H1 (cell line): ENCODE measurements around the gene ZNF493. TPM values are rescaled to one million over a fixed set of nuclear protein-coding genes. Genes with fewer than 3 reads are reported as not detected.
A peak's percentile ranks its signal among the peaks of the same experiment; 100 is the strongest.

ENCODE experiments used
- CTCF ChIA-PET: fragments of 300-600 bp; sonication (Branson Sonifier 250); formaldehyde crosslinking; loops from one replicate; lab custom pipeline; 2021; ENCODE audit not compliant: partially characterized antibody; lab: Charles Lee
- POLR2A ChIA-PET: fragments of 300-600 bp; sonication (Branson Sonifier 250); formaldehyde crosslinking; loops from one replicate; lab custom pipeline; 2021; ENCODE audit warnings: inconsistent platforms; ENCODE audit not compliant: partially characterized antibody; lab: Charles Lee
- DNase-seq, 2 experiments: peaks; one replicate each; pipeline versions ENCODE4 v3.0.0 to v3.0.0-alpha.2; 2010 to 2022; ENCODE audit warnings: low spot score in 2 of 2, low read depth in 1 of 2, mixed read lengths in 1 of 2
- FAIRE-seq: peaks from 2 replicates; lab custom pipeline; 2011; peaks lifted over from hg19 to GRCh38; lab: Jason Lieb, UNC
- H2AFZ ChIP-seq: 2 replicates; pipeline ENCODE4 v1.8.1; 2012; ENCODE audit warnings: low read length, inconsistent platforms
- H2AK5ac ChIP-seq: 2 replicates; pipeline ENCODE4 v1.6.1; 2013; ENCODE audit warnings: low read depth, low read length
- H2BK120ac ChIP-seq: replicated peaks from 2 replicates; pipeline ENCODE3; 2013; ENCODE audit warnings: low read depth, low read length, inconsistent platforms
- H2BK12ac ChIP-seq: 2 replicates; pipeline ENCODE4 v1.6.1; 2013; ENCODE audit warnings: low read depth, low read length
- H2BK15ac ChIP-seq: 2 replicates; pipeline ENCODE4 v1.6.1; 2013; ENCODE audit warnings: low read length
- H2BK20ac ChIP-seq: 2 replicates; pipeline ENCODE4 v1.6.1; 2013; ENCODE audit warnings: low read length
- H2BK5ac ChIP-seq: 2 replicates; pipeline ENCODE4 v1.6.1; 2013; ENCODE audit warnings: low read depth, low read length
- H3K14ac ChIP-seq: 2 replicates; pipeline ENCODE4 v1.6.1; 2013; ENCODE audit warnings: inconsistent platforms; ENCODE audit not compliant: insufficient read length
- H3K18ac ChIP-seq: 2 replicates; pipeline ENCODE4 v1.6.1; 2013; ENCODE audit warnings: low read length; ENCODE audit errors: extremely low read depth
- H3K23ac ChIP-seq: 2 replicates; pipeline ENCODE4 v1.6.1; 2013; ENCODE audit warnings: inconsistent platforms; ENCODE audit not compliant: insufficient read length
- H3K23me2 ChIP-seq: 2 replicates; pipeline ENCODE4 v1.6.1; 2013; ENCODE audit warnings: low read depth, low read length
- H3K27ac ChIP-seq: 2 replicates; pipeline ENCODE4 v1.6.1; 2011; ENCODE audit warnings: low read depth, low read length, inconsistent platforms
- H3K27me3 ChIP-seq, 4 experiments: replicated peaks in 1 of 4; 1 replicate in 1 of 4; 2 replicates in 3 of 4; pipeline versions ENCODE4 v1.6.1 to v1.8.1; 2011 to 2013; ENCODE audit warnings: low read length in 3 of 4, mild to moderate bottlenecking in 3 of 4, inconsistent platforms in 2 of 4, mixed read lengths in 2 of 4, moderate library complexity in 1 of 4; ENCODE audit not compliant: control insufficient read depth in 3 of 4, insufficient read depth in 3 of 4; ENCODE audit errors: extremely low read depth in 1 of 4
- H3K36me3 ChIP-seq, 4 experiments: 2 replicates each; pipeline versions ENCODE4 v1.6.1 to v1.8.1; 2011 to 2013; ENCODE audit warnings: mild to moderate bottlenecking in 4 of 4, low read length in 3 of 4, moderate library complexity in 2 of 4, control low read depth in 1 of 4, inconsistent platforms in 1 of 4; ENCODE audit not compliant: insufficient read depth in 4 of 4, control insufficient read depth in 2 of 4
- H3K4ac ChIP-seq: replicated peaks from 2 replicates; pipeline ENCODE3; 2013; ENCODE audit warnings: low read length, low read depth, mixed read lengths, inconsistent platforms; ENCODE audit not compliant: insufficient read length
- H3K4me1 ChIP-seq, 4 experiments: replicated peaks in 1 of 4; 1 replicate in 1 of 4; 2 replicates in 3 of 4; pipeline versions ENCODE4 v1.6.1 to v1.8.1; 2011 to 2013; ENCODE audit warnings: low read length in 3 of 4, inconsistent platforms in 2 of 4, mixed read lengths in 1 of 4; ENCODE audit not compliant: insufficient read depth in 4 of 4, control insufficient read depth in 3 of 4
- H3K4me2 ChIP-seq, 2 experiments: 2 replicates each; pipeline versions ENCODE4 v1.6.1 to v1.8.1; 2011 to 2013; ENCODE audit warnings: low read depth in 2 of 2, low read length in 2 of 2, control low read depth in 1 of 2, inconsistent platforms in 1 of 2, mild to moderate bottlenecking in 1 of 2; ENCODE audit not compliant: insufficient read depth in 1 of 2
- H3K4me3 ChIP-seq, 4 experiments: fragments of 200-600, 300-600 bp in 1 of 4; sonication (generic), shearing (Covaris generic), sonication (Bioruptor Twin) in 1 of 4; 2 replicates each; pipeline versions ENCODE4 v1.5.1 to v1.8.1; 2011 to 2016; ENCODE audit warnings: low read length in 4 of 4, low read depth in 3 of 4, control low read depth in 2 of 4, inconsistent platforms in 2 of 4, mild to moderate bottlenecking in 2 of 4, mixed read lengths in 1 of 4, moderate library complexity in 1 of 4; ENCODE audit not compliant: insufficient read depth in 2 of 4; ENCODE audit errors: extremely low read depth in 1 of 4
- H3K56ac ChIP-seq: replicated peaks from 2 replicates; pipeline ENCODE3; 2013; ENCODE audit warnings: low read depth, mild to moderate bottlenecking, mixed read lengths, low read length, inconsistent platforms; ENCODE audit not compliant: insufficient read length
- H3K79me1 ChIP-seq: 2 replicates; pipeline ENCODE4 v1.6.1; 2013; ENCODE audit warnings: low read depth, low read length, control low read depth
- H3K79me2 ChIP-seq, 2 experiments: 2 replicates each; pipeline versions ENCODE4 v1.6.1 to v1.8.1; 2012 to 2013; ENCODE audit warnings: low read length in 2 of 2, mild to moderate bottlenecking in 2 of 2, inconsistent platforms in 1 of 2; ENCODE audit not compliant: insufficient read depth in 2 of 2, control insufficient read depth in 1 of 2
- H3K9ac ChIP-seq, 4 experiments: replicated peaks in 1 of 4; 1 replicate in 1 of 4; 2 replicates in 3 of 4; pipeline versions ENCODE4 v1.6.1 to v1.8.1; 2011 to 2013; ENCODE audit warnings: low read depth in 3 of 4, low read length in 3 of 4, control low read depth in 2 of 4, mild to moderate bottlenecking in 2 of 4, moderate library complexity in 2 of 4, inconsistent platforms in 1 of 4; ENCODE audit errors: extremely low read depth in 1 of 4
- H3K9me3 ChIP-seq, 2 experiments: 2 replicates each; pipeline versions ENCODE4 v1.6.1 to v1.8.1; 2012 to 2013; ENCODE audit warnings: mild to moderate bottlenecking in 2 of 2, moderate library complexity in 2 of 2, control low read depth in 1 of 2, inconsistent platforms in 1 of 2, low read depth in 1 of 2, low read length in 1 of 2, mixed read lengths in 1 of 2; ENCODE audit not compliant: insufficient read depth in 2 of 2
- H4K20me1 ChIP-seq, 2 experiments: replicated peaks in 1 of 2; 2 replicates each; pipeline versions ENCODE3 to v1.8.1; 2011 to 2013; ENCODE audit warnings: inconsistent platforms in 2 of 2, low read length in 2 of 2, mild to moderate bottlenecking in 1 of 2; ENCODE audit not compliant: insufficient read depth in 2 of 2, control insufficient read depth in 1 of 2
- H4K5ac ChIP-seq: 2 replicates; pipeline ENCODE4 v1.6.1; 2013; ENCODE audit warnings: low read length, low read depth, mixed read lengths, inconsistent platforms; ENCODE audit not compliant: insufficient read length
- H4K8ac ChIP-seq: 2 replicates; pipeline ENCODE4 v1.8.0; 2013; ENCODE audit warnings: mild to moderate bottlenecking, moderate library complexity, low read length, inconsistent platforms; ENCODE audit not compliant: insufficient read depth; ENCODE audit errors: extremely low read depth
- H4K91ac ChIP-seq: replicated peaks from 2 replicates; pipeline ENCODE3; 2013; ENCODE audit warnings: low read length, mixed read lengths, inconsistent platforms; ENCODE audit not compliant: insufficient read length
- CEBPB ChIP-seq: IDR thresholded peaks from 2 replicates; pipeline ENCODE4 v1.6.1; 2012; ENCODE audit warnings: low read depth, low read length
- EP300 ChIP-seq, 2 experiments: IDR thresholded peaks; 1 replicate in 1 of 2; 2 replicates in 1 of 2; pipeline ENCODE4 v1.6.1; 2011 to 2012; ENCODE audit warnings: low read depth in 2 of 2, low read length in 2 of 2, mild to moderate bottlenecking in 2 of 2, borderline replicate concordance in 1 of 2, inconsistent platforms in 1 of 2, moderate library complexity in 1 of 2
- POLR2A ChIP-seq, 2 experiments: IDR thresholded peaks; 1 replicate in 1 of 2; 2 replicates in 1 of 2; pipeline ENCODE4 v1.6.1; 2011; ENCODE audit warnings: low read depth in 2 of 2, low read length in 2 of 2, mild to moderate bottlenecking in 2 of 2; ENCODE audit errors: control extremely low read depth in 1 of 2
- RAD21 ChIP-seq, 2 experiments: IDR thresholded peaks in 1 of 2; conservative IDR thresholded peaks in 1 of 2; 2 replicates each; pipeline ENCODE4 v1.6.1; 2011; ENCODE audit warnings: low read depth in 2 of 2, low read length in 2 of 2, improper control_type of control experiment in 1 of 2, inconsistent platforms in 1 of 2, mild to moderate bottlenecking in 1 of 2, moderate library complexity in 1 of 2
- RBBP5 ChIP-seq: IDR thresholded peaks from 2 replicates; pipeline ENCODE4 v1.7.1; 2012; ENCODE audit warnings: low read depth, mild to moderate bottlenecking, inconsistent platforms, low read length, moderate library complexity, borderline replicate concordance
- RNF2 ChIP-seq: fragments of 200-900, 300-1000 bp; sonication (generic); IDR thresholded peaks from 2 replicates; pipeline ENCODE4 v1.7.1; 2016; ENCODE audit warnings: borderline replicate concordance, low read depth, mild to moderate bottlenecking, antibody characterized with exemption, low read length; ENCODE audit not compliant: poor library complexity, severe bottlenecking; ENCODE audit errors: missing control alignments
- WGBS, 2 experiments: shearing (Covaris generic) in 1 of 2; methylation state at CpG; one replicate each; pipeline versions ENCODE4 v1.1.6 to v1.1.7; 2013 to 2015; ENCODE audit warnings: low lambda C conversion rate in 2 of 2, mixed read lengths in 2 of 2, inconsistent platforms in 1 of 2, low coverage in 1 of 2, missing lambda C conversion rate in 1 of 2; ENCODE audit not compliant: insufficient replicate concordance in 2 of 2, insufficient coverage in 1 of 2, insufficient read length in 1 of 2; ENCODE audit errors: extremely low coverage in 1 of 2, missing lambda C conversion rate in 1 of 2; 5-methylcytosine and 5-hydroxymethylcytosine counted together
- polyA plus RNA-seq, 7 experiments: library from polyadenylated mRNA; depleted of rRNA in 3 of 7; stranded (reverse) in 5 of 7; unstranded in 2 of 7; fragments of >200 nt in 5 of 7; fragments of 200-250 nt in 2 of 7; gene quantifications; 1 replicate in 5 of 7; 2 replicates in 1 of 7; 4 replicates in 1 of 7; pipeline versions ENCODE4 v1.2.1 to v1.2.3, GENCODE V29; 2011 to 2013; ENCODE audit warnings: missing spikeins in 2 of 7, mixed read lengths in 2 of 7
- total RNA-seq: library from RNA; stranded (reverse); fragmentation: NEBNext Ultra II Directional; extraction: Animal tissue kit (Norgen Biotek cat#: 25700); gene quantifications from 2 replicates; pipeline ENCODE4 v1.2.1, GENCODE V29; 2021
- TF ChIP-seq, protein P1 (sequence below): IDR thresholded peaks from 2 replicates; pipeline ENCODE4 v1.6.1; 2011; ENCODE audit warnings: low read depth, mild to moderate bottlenecking, low read length; ENCODE audit not compliant: insufficient read depth
- TF ChIP-seq, protein P2 (sequence below), 3 experiments: IDR thresholded peaks; 1 replicate in 2 of 3; 2 replicates in 1 of 3; pipeline versions ENCODE4 v1.5.1 to v1.6.1; 2011; ENCODE audit warnings: low read length in 3 of 3, mild to moderate bottlenecking in 3 of 3, inconsistent platforms in 2 of 3, low read depth in 1 of 3, moderate library complexity in 1 of 3; ENCODE audit not compliant: insufficient read depth in 1 of 3; ENCODE audit errors: control extremely low read depth in 1 of 3

Gene ZNF493
- total and polyA plus RNA-seq, 2 of the 8 experiments (the other 6 are each of a cell fraction or from before 2014, with no cell fraction given) = 9.0 to 32.2 TPM

DNA sequence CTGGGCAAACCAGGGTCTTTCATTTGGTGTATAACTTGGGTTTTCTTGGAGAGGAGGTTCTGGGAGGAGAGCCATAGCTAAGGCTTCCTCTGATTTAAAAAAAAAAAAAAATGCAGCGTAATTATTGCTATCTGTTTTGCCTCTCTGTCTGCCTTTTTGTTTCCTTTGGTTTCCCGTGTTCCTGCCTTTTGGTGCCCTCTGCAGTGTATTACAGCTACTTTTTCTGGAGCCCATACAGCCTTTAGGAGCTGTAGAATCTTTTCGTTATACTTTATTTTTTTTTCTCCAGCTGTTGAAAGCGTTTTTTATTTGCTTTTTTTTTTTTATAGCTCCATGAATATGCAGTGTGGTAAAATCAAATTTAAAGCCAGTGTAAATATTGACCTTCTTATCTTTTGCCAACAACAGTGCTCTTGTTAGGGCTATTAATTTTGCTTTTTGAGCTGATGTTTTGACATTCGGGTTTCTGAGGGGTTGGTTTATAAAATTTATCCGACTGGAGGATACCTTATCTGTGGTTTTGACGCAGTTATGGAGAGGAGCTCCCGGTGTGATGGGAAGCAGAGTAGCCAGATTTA is 38.1 kb downstream of the ZNF493 start:
- Histone ChIP-seq H2BK20ac (no peak overlapping the region), H2AFZ (no peak overlapping the region), H3K4me3 (no peak overlapping the region), H2BK15ac (no peak overlapping the region), H2BK12ac (no peak overlapping the region), H3K4me2 (no peak overlapping the region), H2BK120ac (no peak overlapping the region), H3K4ac (no peak overlapping the region), H3K14ac (no peak overlapping the region), H3K56ac (no peak overlapping the region), H3K9me3 (peaks cover 3 to 4% of the 10 kb centered on the region in 2 experiments; a peak in 2 of 4 replicates), H4K20me1 (no peaks in the 10 kb centered on the region), H3K9ac (no peak overlapping the region), H3K36me3 (no peaks in the 10 kb centered on the region), H3K79me2 (no peaks in the 10 kb centered on the region), H3K18ac (no peak overlapping the region), H3K27ac (no peak overlapping the region), H3K4me1 (no peaks in the 10 kb centered on the region), H4K91ac (no peak overlapping the region), H4K8ac (no peak overlapping the region), H3K23me2 (no peaks in the 10 kb centered on the region), H3K79me1 (no peaks in the 10 kb centered on the region), H3K23ac (no peak overlapping the region), H4K5ac (no peak overlapping the region), H2AK5ac (no peak overlapping the region), H3K27me3 (no peaks in the 10 kb centered on the region), H2BK5ac (no peak overlapping the region)
- FAIRE-seq (no peak), DNase-seq (no peak)
- ChIA-PET POLR2A (interaction anchor here (0.8 to 1.5 kb wide), 7 partner anchors 11 to 154 kb away, joined by 3 to 6 read pairs (median 3); partner anchors contain the start of genes ZNF429 and ZNF493), CTCF (interaction anchor here (0.6 to 2.0 kb wide), 8 partner anchors 33 to 237 kb away, joined by 3 to 9 read pairs (median 4); no protein-coding TSS in a partner anchor)
- TF ChIP-seq POLR2A (IDR thresholded peaks at IDR 0.05; ENCODE audit: control extremely low read depth in 1 of 2, low read depth in 2 of 2, low read length in 2 of 2) (no peak), EP300 (IDR thresholded peaks at IDR 0.05; ENCODE audit: borderline replicate concordance in 1 of 2, low read depth in 2 of 2, low read length in 2 of 2) (no peak), RNF2 (no peak), CEBPB (no peak), RBBP5 (no peak), RAD21 (IDR thresholded peaks at IDR 0.05 in 1 of 2, conservative IDR thresholded peaks at IDR 0.05 in 1 of 2; ENCODE audit: low read depth in 2 of 2, low read length in 2 of 2) (peak; percentile 45 to 53; a peak in 3 of 4 replicates)
- TF ChIP-seq, protein P1, sequence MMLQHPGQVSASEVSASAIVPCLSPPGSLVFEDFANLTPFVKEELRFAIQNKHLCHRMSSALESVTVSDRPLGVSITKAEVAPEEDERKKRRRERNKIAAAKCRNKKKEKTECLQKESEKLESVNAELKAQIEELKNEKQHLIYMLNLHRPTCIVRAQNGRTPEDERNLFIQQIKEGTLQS = no peak
- TF ChIP-seq, protein P2, sequence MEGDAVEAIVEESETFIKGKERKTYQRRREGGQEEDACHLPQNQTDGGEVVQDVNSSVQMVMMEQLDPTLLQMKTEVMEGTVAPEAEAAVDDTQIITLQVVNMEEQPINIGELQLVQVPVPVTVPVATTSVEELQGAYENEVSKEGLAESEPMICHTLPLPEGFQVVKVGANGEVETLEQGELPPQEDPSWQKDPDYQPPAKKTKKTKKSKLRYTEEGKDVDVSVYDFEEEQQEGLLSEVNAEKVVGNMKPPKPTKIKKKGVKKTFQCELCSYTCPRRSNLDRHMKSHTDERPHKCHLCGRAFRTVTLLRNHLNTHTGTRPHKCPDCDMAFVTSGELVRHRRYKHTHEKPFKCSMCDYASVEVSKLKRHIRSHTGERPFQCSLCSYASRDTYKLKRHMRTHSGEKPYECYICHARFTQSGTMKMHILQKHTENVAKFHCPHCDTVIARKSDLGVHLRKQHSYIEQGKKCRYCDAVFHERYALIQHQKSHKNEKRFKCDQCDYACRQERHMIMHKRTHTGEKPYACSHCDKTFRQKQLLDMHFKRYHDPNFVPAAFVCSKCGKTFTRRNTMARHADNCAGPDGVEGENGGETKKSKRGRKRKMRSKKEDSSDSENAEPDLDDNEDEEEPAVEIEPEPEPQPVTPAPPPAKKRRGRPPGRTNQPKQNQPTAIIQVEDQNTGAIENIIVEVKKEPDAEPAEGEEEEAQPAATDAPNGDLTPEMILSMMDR (IDR thresholded peaks at IDR 0.05; ENCODE audit: control extremely low read depth in 1 of 3, insufficient read depth in 1 of 3, low read depth in 1 of 3, low read length in 3 of 3) = peak in 1 of 3 experiments; percentile 2; a peak in 1 of 4 replicates
- WGBS, 2 experiments = 83% methylated on average over 7 of the region's 8 CpGs; no CpG with 5 or more reads in 1 of the 2 experiments
